Measurements from ENCODE around the gene ODAD2. TPM values are rescaled to one million over a fixed set of nuclear protein-coding genes. Genes with fewer than 3 reads are reported as not detected.

Gene ODAD2
- total RNA-seq, 1 experiment from 2014 or later, result not detected

DNA sequence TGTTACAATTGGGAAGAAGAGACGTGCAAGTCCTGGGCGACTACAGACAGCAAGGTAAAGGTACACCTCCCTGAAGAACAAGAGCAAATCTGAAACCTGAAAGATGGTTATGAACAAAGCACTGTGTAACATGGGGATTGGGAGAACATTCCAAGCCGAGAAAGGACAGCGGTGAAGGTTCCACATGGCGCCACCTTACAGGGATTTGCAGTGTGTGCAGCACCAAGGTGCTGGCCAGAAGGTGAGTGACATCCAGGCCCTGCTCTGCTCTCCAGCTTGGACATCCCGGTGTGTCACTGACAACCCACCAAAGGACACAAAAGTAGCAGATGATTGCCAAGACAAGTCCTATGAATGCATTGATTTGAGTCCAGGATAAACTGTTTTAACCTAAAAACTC lies 165.1 kb downstream of the ODAD2 start:
- in situ Hi-C loops (cut with HindIII; ENCODE audit: low pct_unique_long_range_greater_than_20kb, low sequenced_read_pairs), result no loop called here
- ChIA-PET CTCF (no interaction called here), POLR2A (no interaction called here)
- DNase-seq (ENCODE audit: low read depth, low spot score) (no peak), ATAC-seq (no peak)
- Histone ChIP-seq H3K36me3 (ENCODE audit: control insufficient read depth, insufficient read depth, low read length) (no peaks in the 10 kb centered on the region), H3K4me1 (ENCODE audit: control insufficient read depth, insufficient read depth, low read length) (no peaks in the 10 kb centered on the region), H3K9me3 (ENCODE audit: control insufficient read depth, insufficient read depth, low read depth, low read length) (no peaks in the 10 kb centered on the region), H3K4me3 (ENCODE audit: low read depth in 2 of 2, low read length in 2 of 2) (no peak overlapping the region), H3K27ac (ENCODE audit: low read length) (no peak overlapping the region), H3K27me3 (ENCODE audit: control insufficient read depth, insufficient read depth, low read length) (no peaks in the 10 kb centered on the region)
- no peak for TF ChIP-seq POLR2AphosphoS5 (IDR thresholded peaks at IDR 0.05; ENCODE audit: low read depth, low read length)
- TF ChIP-seq, protein P1, sequence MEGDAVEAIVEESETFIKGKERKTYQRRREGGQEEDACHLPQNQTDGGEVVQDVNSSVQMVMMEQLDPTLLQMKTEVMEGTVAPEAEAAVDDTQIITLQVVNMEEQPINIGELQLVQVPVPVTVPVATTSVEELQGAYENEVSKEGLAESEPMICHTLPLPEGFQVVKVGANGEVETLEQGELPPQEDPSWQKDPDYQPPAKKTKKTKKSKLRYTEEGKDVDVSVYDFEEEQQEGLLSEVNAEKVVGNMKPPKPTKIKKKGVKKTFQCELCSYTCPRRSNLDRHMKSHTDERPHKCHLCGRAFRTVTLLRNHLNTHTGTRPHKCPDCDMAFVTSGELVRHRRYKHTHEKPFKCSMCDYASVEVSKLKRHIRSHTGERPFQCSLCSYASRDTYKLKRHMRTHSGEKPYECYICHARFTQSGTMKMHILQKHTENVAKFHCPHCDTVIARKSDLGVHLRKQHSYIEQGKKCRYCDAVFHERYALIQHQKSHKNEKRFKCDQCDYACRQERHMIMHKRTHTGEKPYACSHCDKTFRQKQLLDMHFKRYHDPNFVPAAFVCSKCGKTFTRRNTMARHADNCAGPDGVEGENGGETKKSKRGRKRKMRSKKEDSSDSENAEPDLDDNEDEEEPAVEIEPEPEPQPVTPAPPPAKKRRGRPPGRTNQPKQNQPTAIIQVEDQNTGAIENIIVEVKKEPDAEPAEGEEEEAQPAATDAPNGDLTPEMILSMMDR (IDR thresholded peaks at IDR 0.05), result no peak
- TF ChIP-seq SIN3A (IDR thresholded peaks at IDR 0.05; ENCODE audit: borderline replicate concordance, insufficient read depth, low read depth, low read length), result no peak
- TF ChIP-seq, protein P2, sequence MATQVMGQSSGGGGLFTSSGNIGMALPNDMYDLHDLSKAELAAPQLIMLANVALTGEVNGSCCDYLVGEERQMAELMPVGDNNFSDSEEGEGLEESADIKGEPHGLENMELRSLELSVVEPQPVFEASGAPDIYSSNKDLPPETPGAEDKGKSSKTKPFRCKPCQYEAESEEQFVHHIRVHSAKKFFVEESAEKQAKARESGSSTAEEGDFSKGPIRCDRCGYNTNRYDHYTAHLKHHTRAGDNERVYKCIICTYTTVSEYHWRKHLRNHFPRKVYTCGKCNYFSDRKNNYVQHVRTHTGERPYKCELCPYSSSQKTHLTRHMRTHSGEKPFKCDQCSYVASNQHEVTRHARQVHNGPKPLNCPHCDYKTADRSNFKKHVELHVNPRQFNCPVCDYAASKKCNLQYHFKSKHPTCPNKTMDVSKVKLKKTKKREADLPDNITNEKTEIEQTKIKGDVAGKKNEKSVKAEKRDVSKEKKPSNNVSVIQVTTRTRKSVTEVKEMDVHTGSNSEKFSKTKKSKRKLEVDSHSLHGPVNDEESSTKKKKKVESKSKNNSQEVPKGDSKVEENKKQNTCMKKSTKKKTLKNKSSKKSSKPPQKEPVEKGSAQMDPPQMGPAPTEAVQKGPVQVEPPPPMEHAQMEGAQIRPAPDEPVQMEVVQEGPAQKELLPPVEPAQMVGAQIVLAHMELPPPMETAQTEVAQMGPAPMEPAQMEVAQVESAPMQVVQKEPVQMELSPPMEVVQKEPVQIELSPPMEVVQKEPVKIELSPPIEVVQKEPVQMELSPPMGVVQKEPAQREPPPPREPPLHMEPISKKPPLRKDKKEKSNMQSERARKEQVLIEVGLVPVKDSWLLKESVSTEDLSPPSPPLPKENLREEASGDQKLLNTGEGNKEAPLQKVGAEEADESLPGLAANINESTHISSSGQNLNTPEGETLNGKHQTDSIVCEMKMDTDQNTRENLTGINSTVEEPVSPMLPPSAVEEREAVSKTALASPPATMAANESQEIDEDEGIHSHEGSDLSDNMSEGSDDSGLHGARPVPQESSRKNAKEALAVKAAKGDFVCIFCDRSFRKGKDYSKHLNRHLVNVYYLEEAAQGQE (IDR thresholded peaks at IDR 0.05; ENCODE audit: insufficient read depth in 1 of 2, low read depth in 2 of 2, low read length in 1 of 2), result no peak
- TF ChIP-seq TCF7L2 (IDR thresholded peaks at IDR 0.05; ENCODE audit: low read depth, low read length), result no peak
- BruUV-seq (replicated peaks), result no TSS peak
- intact Hi-C loops (cut with micrococcal nuclease; ENCODE audit: unreplicated experiment), result no loop called here

DNA sequence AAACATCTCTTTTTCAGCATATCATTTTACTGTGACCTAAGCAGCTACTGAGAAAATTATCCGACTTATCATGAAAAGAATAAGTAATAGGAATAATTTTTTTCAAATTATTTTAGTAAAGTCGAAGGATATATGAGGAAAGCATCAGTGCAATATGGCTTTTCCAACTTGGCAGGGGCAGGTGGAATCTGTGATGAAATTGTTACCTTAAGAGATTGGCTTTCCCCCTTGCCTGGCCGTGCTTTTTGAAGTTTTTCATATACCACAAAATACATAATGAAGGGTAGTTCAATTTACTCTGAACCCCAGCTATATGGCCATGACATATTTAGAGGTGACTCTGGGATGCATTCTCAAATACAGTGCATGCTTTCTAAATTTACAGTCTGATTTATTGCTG lies 166.1 kb downstream of the ODAD2 start:
- TF ChIP-seq, protein P1 (IDR thresholded peaks at IDR 0.05), result no peak
- TF ChIP-seq SIN3A (IDR thresholded peaks at IDR 0.05; ENCODE audit: borderline replicate concordance, insufficient read depth, low read depth, low read length) (no peak), TCF7L2 (IDR thresholded peaks at IDR 0.05; ENCODE audit: low read depth, low read length) (no peak), POLR2AphosphoS5 (IDR thresholded peaks at IDR 0.05; ENCODE audit: low read depth, low read length) (no peak)
- TF ChIP-seq, protein P2 (IDR thresholded peaks at IDR 0.05; ENCODE audit: insufficient read depth in 1 of 2, low read depth in 2 of 2, low read length in 1 of 2), result no peak
- Histone ChIP-seq H3K4me3 (ENCODE audit: low read depth in 2 of 2, low read length in 2 of 2) (no peak overlapping the region), H3K4me1 (ENCODE audit: control insufficient read depth, insufficient read depth, low read length) (no peaks in the 10 kb centered on the region), H3K36me3 (ENCODE audit: control insufficient read depth, insufficient read depth, low read length) (no peaks in the 10 kb centered on the region), H3K9me3 (ENCODE audit: control insufficient read depth, insufficient read depth, low read depth, low read length) (no peaks in the 10 kb centered on the region), H3K27me3 (ENCODE audit: control insufficient read depth, insufficient read depth, low read length) (no peaks in the 10 kb centered on the region), H3K27ac (ENCODE audit: low read length) (no peak overlapping the region)
- DNase-seq (ENCODE audit: low read depth, low spot score) (no peak), ATAC-seq (no peak)
- in situ Hi-C loops (cut with HindIII; ENCODE audit: low pct_unique_long_range_greater_than_20kb, low sequenced_read_pairs), result no loop called here
- intact Hi-C loops (cut with micrococcal nuclease; ENCODE audit: unreplicated experiment), result no loop called here
- CTCF ChIA-PET, result no interaction called here
- POLR2A ChIA-PET, result no interaction called here
- BruUV-seq (replicated peaks), result no TSS peak
